T-cell (primary cell): ENCODE measurements around the gene CYP2W1. TPM values are rescaled to one million over a fixed set of nuclear protein-coding genes. Genes with fewer than 3 reads are reported as not detected.
"Not testable (repeated sequence)": the region's sequence is repeated elsewhere in the genome, so short reads cannot be mapped to it uniquely, and the experiment has no call there.

Experiments
- ATAC-seq, 4 experiments: fragments of 200-7000 bp in 3 of 4; fragments of 150-1000 bp in 1 of 4; cut with Tn5 transposase; replicated peaks in 1 of 4; 1 replicate in 3 of 4; 2 replicates in 1 of 4; pipeline ENCODE4 v1.10.0; 2021; ENCODE audit warnings: moderate library complexity in 3 of 4, mild to moderate bottlenecking in 2 of 4, moderate number of reproducible peaks in 1 of 4
- CTCF ChIA-PET, 2 donors: fragments of 300-600 bp; sonication (Branson Sonifier 250); formaldehyde crosslinking; loops; one replicate each; lab custom pipeline; 2022; ENCODE audit warnings: antibody characterized with exemption in 2 of 2; lab: Charles Lee
- POLR2A ChIA-PET, 2 donors: fragments of 300-600 bp; sonication (Branson Sonifier 250); formaldehyde crosslinking; loops; one replicate each; lab custom pipeline; 2022; ENCODE audit warnings: antibody characterized with exemption in 2 of 2; lab: Charles Lee
- DNase-seq, 35 experiments: peaks; one replicate each; pipeline versions ENCODE4 v3.0.0 to v3.0.0-alpha.2; 2013 to 2023
- H3K27ac ChIP-seq: one replicate; pipeline ENCODE4 v1.5.1; 2013; ENCODE audit warnings: low read length
- H3K27me3 ChIP-seq, 2 experiments: replicated peaks in 1 of 2; 1 replicate in 1 of 2; 2 replicates in 1 of 2; pipeline versions ENCODE4 v1.6.1 to v1.7.0; 2013; ENCODE audit warnings: low read length in 1 of 2, mixed read lengths in 1 of 2; ENCODE audit not compliant: control insufficient read depth in 2 of 2, insufficient read depth in 2 of 2; ENCODE audit errors: extremely low read depth in 1 of 2
- H3K36me3 ChIP-seq, 2 donors: 1 replicate in 1 of 2; 2 replicates in 1 of 2; pipeline versions ENCODE4 v1.6.1 to v1.7.0; 2013; ENCODE audit warnings: low read length in 1 of 2; ENCODE audit not compliant: control insufficient read depth in 2 of 2, insufficient read depth in 1 of 2; ENCODE audit errors: extremely low read depth in 1 of 2
- H3K4me1 ChIP-seq, 2 experiments: 1 replicate in 1 of 2; 2 replicates in 1 of 2; pipeline versions ENCODE4 v1.6.1 to v1.7.0; 2013; ENCODE audit warnings: low read length in 2 of 2, mixed read lengths in 1 of 2; ENCODE audit not compliant: insufficient read depth in 2 of 2, control insufficient read depth in 1 of 2; ENCODE audit errors: extremely low read depth in 1 of 2
- H3K4me3 ChIP-seq, 2 donors: 1 replicate in 1 of 2; 2 replicates in 1 of 2; pipeline versions ENCODE4 v1.5.1 to v1.7.0; 2013; ENCODE audit warnings: mild to moderate bottlenecking in 2 of 2, low read length in 1 of 2, moderate library complexity in 1 of 2; ENCODE audit not compliant: control insufficient read depth in 1 of 2; ENCODE audit errors: extremely low read depth in 1 of 2
- H3K9me3 ChIP-seq: 2 replicates; pipeline ENCODE4 v1.7.0; 2013
- H3K27ac Mint-ChIP-seq, 2 donors: one replicate each; pipeline ENCODE4 v1.8.0; 2020 to 2021; ENCODE audit warnings: mild to moderate bottlenecking in 2 of 2, mixed read lengths in 2 of 2
- H3K27me3 Mint-ChIP-seq, 2 donors: one replicate each; pipeline ENCODE4 v1.8.0; 2021 to 2022; ENCODE audit warnings: mixed read lengths in 2 of 2
- H3K36me3 Mint-ChIP-seq: one replicate; pipeline ENCODE4 v1.8.0; 2021; ENCODE audit warnings: mixed read lengths
- H3K4me1 Mint-ChIP-seq, 3 donors: one replicate each; pipeline ENCODE4 v1.8.0; 2020 to 2022; ENCODE audit warnings: mixed read lengths in 3 of 3, mild to moderate bottlenecking in 1 of 3
- H3K4me3 Mint-ChIP-seq, 3 donors: one replicate each; pipeline ENCODE4 v1.8.0; 2020 to 2022; ENCODE audit warnings: mild to moderate bottlenecking in 3 of 3, mixed read lengths in 3 of 3, moderate library complexity in 3 of 3
- H3K9me3 Mint-ChIP-seq, 3 donors: one replicate each; pipeline ENCODE4 v1.8.0; 2020 to 2022; ENCODE audit warnings: mixed read lengths in 3 of 3
- WGBS: methylation state at CpG from one replicate; pipeline ENCODE4 v1.1.5; 2013; ENCODE audit warnings: missing lambda C conversion rate; ENCODE audit not compliant: insufficient coverage; 5-methylcytosine and 5-hydroxymethylcytosine counted together
- total RNA-seq, 35 experiments: library from RNA in 6 of 35; stranded (reverse) in 6 of 35; fragments of 120-200 nt in 1 of 35; gene quantifications; one replicate each; pipeline versions ENCODE4 v1.2.1 to v1.2.4 and lab custom pipeline; 2013 to 2026

Gene CYP2W1
- total RNA-seq, 5 donors from 2014 or later (not counting 1 experiment from before 2014, with no cell fraction given), result 0.19 TPM; not detected in 4

- ATAC-seq (no peak), DNase-seq (no peak)
- POLR2A ChIA-PET, result no interaction called here
- Histone ChIP-seq H3K9me3 (no peaks in the 10 kb centered on the region), H3K4me1 (peaks cover 0 to 25% of the 10 kb centered on the region in 2 experiments), H3K27ac (no peak overlapping the region), H3K27me3 (peaks cover 0 to 2% of the 10 kb centered on the region in 2 experiments), H3K36me3 (no peaks in the 10 kb centered on the region), H3K4me3 (no peak overlapping the region)
- H3K36me3 Mint-ChIP-seq, result no peaks in the 10 kb centered on the region
- peaks cover 5 to 16% (median 14%) of the 10 kb centered on the region in 3 donors for H3K4me1 Mint-ChIP-seq
- H3K9me3 Mint-ChIP-seq, result peaks cover 0 to 10% (median 0%) of the 10 kb centered on the region in 3 donors
- CTCF ChIA-PET, result no interaction called here
- no peaks in the 10 kb centered on the region for H3K27me3 Mint-ChIP-seq
- no peak overlapping the region for H3K4me3 Mint-ChIP-seq
- H3K27ac Mint-ChIP-seq, result no peak overlapping the region
- WGBS, result 92% methylated on average over 10 of the region's 16 CpGs
Observed at GRCh38 chr7:937856-938484, 45.0 kb upstream of the CYP2W1 start.

GRCh38 chr7:938546-939185 lies 44.3 kb upstream of the CYP2W1 start:
- WGBS, result 98% methylated on average over 21 of the region's 27 CpGs
- H3K27ac Mint-ChIP-seq, result no peak overlapping the region
- Histone ChIP-seq H3K36me3 (no peaks in the 10 kb centered on the region), H3K4me1 (peaks cover 0 to 25% of the 10 kb centered on the region in 2 experiments), H3K27me3 (peaks cover 0 to 2% of the 10 kb centered on the region in 2 experiments), H3K27ac (no peak overlapping the region), H3K4me3 (no peak overlapping the region), H3K9me3 (no peaks in the 10 kb centered on the region)
- no peak overlapping the region for H3K4me3 Mint-ChIP-seq
- DNase-seq (no peak), ATAC-seq (no peak)
- H3K9me3 Mint-ChIP-seq, result peaks cover 0 to 10% (median 0%) of the 10 kb centered on the region in 3 donors
- ChIA-PET CTCF (no interaction called here), POLR2A (no interaction called here)
- H3K27me3 Mint-ChIP-seq, result no peaks in the 10 kb centered on the region
- H3K36me3 Mint-ChIP-seq, result no peaks in the 10 kb centered on the region
- H3K4me1 Mint-ChIP-seq, result peaks cover 5 to 16% (median 14%) of the 10 kb centered on the region in 3 donors

GRCh38 chr7:939843-940242 lies 43.1 kb upstream of the CYP2W1 start:
- no CpG with 5 or more reads among the region's 4 CpGs for WGBS
- CTCF ChIA-PET, result no interaction called here

GRCh38 chr7:940599-941408 lies 42.2 kb upstream of the CYP2W1 start:
- peaks cover 0 to 10% (median 0%) of the 10 kb centered on the region in 3 donors for H3K9me3 Mint-ChIP-seq
- no peak for ATAC-seq
- Histone ChIP-seq H3K4me3 (no peak overlapping the region), H3K9me3 (no peaks in the 10 kb centered on the region), H3K27ac (no peak overlapping the region), H3K36me3 (no peaks in the 10 kb centered on the region), H3K4me1 (peaks cover 0 to 16% of the 10 kb centered on the region in 2 experiments), H3K27me3 (peaks cover 0 to 2% of the 10 kb centered on the region in 2 experiments)
- H3K4me1 Mint-ChIP-seq, result peaks cover 5 to 16% (median 14%) of the 10 kb centered on the region in 3 donors
- no peak overlapping the region for H3K27ac Mint-ChIP-seq
- no peaks in the 10 kb centered on the region for H3K36me3 Mint-ChIP-seq
- WGBS, result no CpG with 5 or more reads among the region's 2 CpGs
- ChIA-PET POLR2A (no interaction called here), CTCF (no interaction called here)
- H3K4me3 Mint-ChIP-seq, result no peak overlapping the region
- DNase-seq, result no peak
- no peaks in the 10 kb centered on the region for H3K27me3 Mint-ChIP-seq

More at GRCh38 chr7:939843-940242, 43.1 kb upstream of the CYP2W1 start:
- H3K4me3 ChIP-seq, result no peak overlapping the region
- no peaks in the 10 kb centered on the region for H3K36me3 ChIP-seq
- peaks cover 0 to 2% of the 10 kb centered on the region in 2 experiments for H3K27me3 ChIP-seq
- no peaks in the 10 kb centered on the region for H3K9me3 ChIP-seq
- no peaks in the 10 kb centered on the region for H3K36me3 Mint-ChIP-seq
- H3K9me3 Mint-ChIP-seq, result peaks cover 0 to 10% (median 0%) of the 10 kb centered on the region in 3 donors
- H3K4me1 Mint-ChIP-seq, result peaks cover 5 to 16% (median 14%) of the 10 kb centered on the region in 3 donors
- no peak for DNase-seq
- POLR2A ChIA-PET, result no interaction called here
- peaks cover 0 to 21% of the 10 kb centered on the region in 2 experiments for H3K4me1 ChIP-seq
- no peaks in the 10 kb centered on the region for H3K27me3 Mint-ChIP-seq
- H3K27ac Mint-ChIP-seq, result no peak overlapping the region
- ATAC-seq, result no peak
- no peak overlapping the region for H3K4me3 Mint-ChIP-seq
- no peak overlapping the region for H3K27ac ChIP-seq

GRCh38 chr7:943793-944192 lies 39.2 kb upstream of the CYP2W1 start:
- not testable (repeated sequence) for H3K27me3 Mint-ChIP-seq, H3K27ac Mint-ChIP-seq

GRCh38 chr7:944744-945143 lies 38.2 kb upstream of the CYP2W1 start:
- H3K27ac ChIP-seq, result no peak overlapping the region
- POLR2A ChIA-PET, result no interaction called here
- ATAC-seq (no peak), DNase-seq (no peak)
- H3K27me3 Mint-ChIP-seq, result no peaks in the 10 kb centered on the region
- H3K36me3 Mint-ChIP-seq, result no peaks in the 10 kb centered on the region
- CTCF ChIA-PET, result no interaction called here
- WGBS, result 97% methylated on average over 3 of the region's 5 CpGs
- peaks cover 0 to 10% (median 0%) of the 10 kb centered on the region in 3 donors for H3K9me3 Mint-ChIP-seq
- H3K36me3 ChIP-seq, result no peaks in the 10 kb centered on the region
- no peaks in the 10 kb centered on the region for H3K9me3 ChIP-seq
- no peak overlapping the region for H3K4me3 Mint-ChIP-seq
- peaks cover 0 to 16% (median 6%) of the 10 kb centered on the region in 3 donors for H3K4me1 Mint-ChIP-seq
- peak overlapping the region in 1 of 2 donors; percentile 11 for H3K27ac Mint-ChIP-seq
- no peak overlapping the region for H3K4me3 ChIP-seq
- H3K27me3 ChIP-seq, result peaks cover 0 to 2% of the 10 kb centered on the region in 2 experiments
- peaks cover 0 to 12% of the 10 kb centered on the region in 2 experiments for H3K4me1 ChIP-seq

More at GRCh38 chr7:943793-944192, 39.2 kb upstream of the CYP2W1 start:
- 87% methylated on average over 3 of the region's 4 CpGs for WGBS
- POLR2A ChIA-PET, H3K9me3 ChIP-seq, ATAC-seq, DNase-seq, H3K27ac ChIP-seq, H3K4me3 ChIP-seq, CTCF ChIA-PET, H3K27me3 ChIP-seq, H3K36me3 ChIP-seq, H3K36me3 Mint-ChIP-seq, H3K4me3 Mint-ChIP-seq, H3K4me1 ChIP-seq: not testable (repeated sequence)
- H3K9me3 Mint-ChIP-seq, result peaks cover 0 to 10% (median 0%) of the 10 kb centered on the region in 3 donors
- H3K4me1 Mint-ChIP-seq, result peaks cover 0 to 16% (median 7%) of the 10 kb centered on the region in 3 donors
